Anterior cingulate cortex (tissue), 58 donors: ENCODE data around the gene ULK4.

ENCODE experiments used
- DNase-seq, 58 donors: peaks; one replicate each; lab custom pipeline; 2025; lab: John Stamatoyannopoulos, UW

ULK4 gene

DNA sequence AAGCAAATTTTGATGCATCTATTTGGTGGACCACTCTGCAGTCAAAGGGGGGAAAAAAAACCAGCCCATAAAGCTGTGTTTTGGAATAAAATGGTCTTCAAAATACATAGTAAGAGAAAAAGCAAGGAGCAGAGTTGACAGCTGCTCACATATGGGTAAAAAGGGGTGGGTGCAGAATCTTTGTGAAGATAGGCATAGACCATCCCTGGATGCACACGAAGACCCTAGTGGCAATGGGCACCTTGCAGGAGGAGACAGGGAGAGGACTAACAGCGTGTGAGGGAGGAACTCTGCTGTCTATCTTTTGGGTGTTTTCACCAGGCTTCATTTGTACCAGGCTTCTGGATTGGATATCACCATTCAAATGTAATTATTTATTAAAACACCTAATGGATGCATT, 718.7 kb downstream of the ULK4 start:
- DNase-seq: no peak

DNA sequence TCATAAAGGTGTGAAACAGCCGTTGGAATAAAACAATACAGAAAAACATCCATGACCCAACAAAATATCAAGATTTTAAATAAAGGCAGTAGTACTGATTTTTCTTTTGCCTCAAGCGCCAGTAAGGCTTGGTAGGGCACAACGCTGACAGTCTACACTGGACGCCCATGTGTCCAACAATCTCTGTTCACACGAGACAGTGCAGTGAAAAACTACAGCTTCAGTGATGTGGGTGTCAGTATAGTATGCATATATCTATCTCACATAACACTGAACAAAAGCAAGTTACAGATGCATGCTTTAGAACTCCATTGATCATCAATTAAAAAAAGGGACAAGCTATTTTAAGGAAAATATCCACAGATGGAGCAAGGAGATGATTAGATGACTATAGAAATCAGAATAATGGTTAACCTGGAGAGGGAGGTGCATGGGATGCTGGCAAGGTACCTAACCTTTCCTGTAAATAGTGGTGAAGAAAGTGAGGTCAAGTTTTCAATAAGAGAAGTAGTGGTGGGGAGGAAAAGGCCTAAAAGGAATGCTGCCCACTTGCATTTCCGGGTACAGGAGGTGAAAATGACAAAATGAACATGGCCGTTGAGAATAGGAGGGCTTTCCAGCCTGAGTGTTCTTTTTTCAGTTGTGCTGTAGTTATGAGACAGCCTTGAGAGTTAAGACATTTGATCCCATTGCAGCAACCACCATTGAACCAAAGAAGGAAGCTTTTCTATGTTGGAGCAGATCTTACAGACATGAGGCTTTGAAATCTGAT, 719.9 kb downstream of the ULK4 start:
- no peak for DNase-seq

DNA sequence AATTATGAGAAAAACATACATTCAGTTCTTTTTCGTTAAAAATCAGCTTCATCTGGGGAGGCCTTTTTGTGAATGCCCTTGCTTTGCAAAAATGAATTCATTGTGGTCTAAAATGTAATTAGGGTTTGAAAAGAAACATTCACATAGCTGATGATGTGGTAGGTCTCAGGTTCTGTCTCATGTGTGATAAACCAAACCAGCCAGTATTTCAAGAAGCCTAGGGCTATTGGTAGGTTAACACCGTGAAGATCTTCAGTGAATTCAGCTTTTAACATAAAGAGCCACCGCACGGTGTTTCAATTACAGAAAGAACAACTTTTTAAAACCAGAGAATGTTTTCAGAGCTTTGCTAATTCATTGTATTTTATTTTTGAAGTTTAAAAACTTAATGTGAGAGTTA, 720.7 kb downstream of the ULK4 start:
- DNase-seq: no peak

DNA sequence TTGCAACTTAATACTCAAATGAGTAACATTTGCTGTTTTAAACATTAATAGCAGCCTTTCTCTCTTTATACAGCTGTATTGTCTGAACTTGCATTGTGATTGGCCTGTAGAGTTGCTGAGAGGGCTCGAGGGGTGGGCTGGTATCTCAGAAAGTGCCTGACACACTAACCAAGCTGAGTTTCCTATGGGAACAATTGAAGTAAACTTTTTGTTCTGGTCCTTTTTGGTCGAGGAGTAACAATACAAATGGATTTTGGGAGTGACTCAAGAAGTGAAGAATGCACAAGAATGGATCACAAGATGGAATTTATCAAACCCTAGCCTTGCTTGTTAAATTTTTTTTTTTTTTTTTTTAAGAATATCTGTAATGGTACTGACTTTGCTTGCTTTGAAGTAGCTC, 722.3 kb downstream of the ULK4 start:
- DNase-seq: no peak

DNA sequence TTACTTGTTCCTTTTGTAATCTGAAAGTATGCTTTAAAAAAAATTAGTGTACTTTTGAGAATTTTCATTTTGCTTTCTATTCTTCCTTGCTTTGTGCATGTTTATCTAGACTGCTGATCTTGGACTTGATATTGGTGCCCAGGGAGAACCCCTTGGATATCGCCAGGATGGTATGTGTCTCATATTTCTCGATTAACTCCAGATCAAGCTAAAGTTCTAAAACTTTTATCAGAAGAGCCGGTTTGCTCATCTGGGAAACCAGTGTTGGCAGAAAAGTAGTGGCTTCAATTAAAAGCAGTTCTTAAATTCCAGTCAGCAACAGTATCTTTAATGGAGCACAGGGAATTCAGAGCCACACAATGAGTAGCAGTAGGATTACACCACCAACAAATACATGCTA, 724.0 kb downstream of the ULK4 start:
- DNase-seq: no peak

- DNase-seq: no peak
Observed at GRCh38 chr3:41236228-41236627, 725.7 kb downstream of the ULK4 start.

GRCh38 chr3:41234823-41235721, 726.8 kb downstream of the ULK4 start:
- peak in 2 of 58 donors; percentile 11 to 20 for DNase-seq

DNA sequence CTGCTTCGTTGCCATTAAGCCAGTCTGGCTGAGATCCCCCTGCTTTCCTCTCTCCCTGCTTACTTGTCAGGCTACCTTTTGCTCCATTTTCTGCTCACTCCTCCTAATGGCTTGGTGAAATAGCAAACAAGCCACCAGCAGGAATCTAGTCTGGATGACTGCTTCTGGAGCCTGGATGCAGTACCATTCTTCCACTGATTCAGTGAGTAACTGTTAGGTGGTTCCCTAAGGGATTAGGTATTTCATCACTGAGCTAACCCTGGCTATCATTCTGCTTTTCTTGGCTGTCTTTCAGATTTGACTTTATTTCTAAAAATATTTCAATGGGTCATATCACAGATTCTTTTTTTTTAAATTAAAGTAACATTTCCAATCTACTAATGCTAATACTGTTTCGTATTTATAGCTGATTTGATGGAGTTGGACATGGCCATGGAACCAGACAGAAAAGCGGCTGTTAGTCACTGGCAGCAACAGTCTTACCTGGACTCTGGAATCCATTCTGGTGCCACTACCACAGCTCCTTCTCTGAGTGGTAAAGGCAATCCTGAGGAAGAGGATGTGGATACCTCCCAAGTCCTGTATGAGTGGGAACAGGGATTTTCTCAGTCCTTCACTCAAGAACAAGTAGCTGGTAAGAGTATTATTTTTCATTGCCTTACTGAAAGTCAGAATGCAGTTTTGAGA, 737.6 kb downstream of the ULK4 start:
- no peak for DNase-seq

GRCh38 chr3:41223691-41224090, 738.2 kb downstream of the ULK4 start:
- no peak for DNase-seq

GRCh38 chr3:41223078-41223477, 738.8 kb downstream of the ULK4 start:
- DNase-seq: no peak

- DNase-seq: no peak
Observed at GRCh38 chr3:41222501-41222900, 739.4 kb downstream of the ULK4 start.

DNA sequence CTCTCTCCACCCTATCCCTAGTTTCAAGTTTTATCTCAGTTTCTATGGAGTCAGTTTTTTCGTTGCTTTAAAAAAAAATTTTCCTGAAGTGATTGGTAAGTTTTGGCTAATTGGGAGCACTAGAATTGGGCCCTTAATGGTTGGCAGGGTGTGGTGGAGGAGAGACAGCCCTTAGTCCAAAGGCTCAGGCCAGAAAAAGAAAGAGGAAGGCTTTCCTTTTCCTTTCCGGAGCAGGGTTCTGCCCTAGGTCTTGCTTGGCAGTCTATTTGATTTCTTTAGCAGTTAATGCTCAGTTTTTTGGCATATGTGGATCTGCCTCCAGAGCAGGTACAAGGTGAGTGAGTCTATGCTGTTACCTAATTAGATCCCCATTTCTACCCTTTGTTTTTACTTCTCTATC, 739.9 kb downstream of the ULK4 start:
- DNase-seq: no peak

DNA sequence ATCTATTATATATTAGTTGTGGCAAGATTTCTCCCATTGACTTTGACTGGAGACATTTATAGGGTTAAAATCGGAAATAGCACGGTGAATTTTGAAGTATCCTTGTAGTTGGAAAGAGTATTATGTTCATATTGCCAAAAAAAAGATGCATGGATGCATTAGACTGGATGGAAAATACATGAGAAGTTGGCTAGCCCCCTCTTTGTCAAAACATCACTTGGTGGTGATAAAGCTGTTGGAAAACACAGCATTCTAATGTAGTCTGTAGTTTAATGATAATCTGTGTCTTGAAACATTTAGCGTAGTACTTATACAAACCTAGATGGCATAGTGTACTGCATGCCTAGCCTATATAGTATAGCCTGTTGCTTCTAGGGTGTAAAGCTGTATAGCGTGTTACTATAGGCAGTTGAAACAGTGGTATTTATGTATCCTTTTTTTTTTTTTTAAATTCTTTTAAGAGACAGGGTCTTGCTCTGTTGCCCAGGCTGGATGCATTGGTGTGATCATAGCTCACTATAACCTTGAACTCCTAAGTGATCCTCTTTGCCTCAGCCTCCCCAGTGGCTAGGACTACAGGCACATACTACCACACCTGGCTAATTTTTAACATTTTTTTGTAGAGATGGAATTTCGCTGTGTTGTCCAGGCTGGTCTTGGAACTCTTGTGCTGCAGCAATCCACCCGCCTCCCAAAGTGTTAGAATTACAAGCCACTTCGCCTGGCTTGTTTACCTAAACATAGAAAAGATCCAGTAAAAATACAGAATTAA, 740.8 kb downstream of the ULK4 start:
- DNase-seq: no peak

GRCh38 chr3:41219424-41219823, 742.5 kb downstream of the ULK4 start:
- DNase-seq: no peak

DNA sequence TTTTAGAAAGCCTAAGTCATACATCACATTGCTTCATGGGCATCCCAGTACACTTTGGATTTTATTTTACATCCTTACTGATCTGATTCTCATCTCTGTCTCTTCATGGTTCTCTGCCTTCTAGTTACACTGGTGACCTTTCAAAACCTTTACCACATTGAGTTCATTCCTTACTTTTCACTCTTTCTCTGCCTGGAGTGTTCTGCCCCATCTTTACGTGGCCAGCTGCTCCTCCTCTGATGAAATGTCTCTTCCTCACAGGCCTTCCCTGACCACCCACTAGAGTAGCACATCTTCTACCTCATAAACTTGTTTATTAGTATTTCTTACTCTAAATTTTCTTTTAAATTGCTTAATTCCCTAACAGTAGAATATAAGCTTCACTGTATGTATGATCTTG, 744.9 kb downstream of the ULK4 start:
- no peak for DNase-seq

- DNase-seq: no peak
Observed at GRCh38 chr3:41216422-41216821, 745.5 kb downstream of the ULK4 start.

- DNase-seq: no peak
Observed at GRCh38 chr3:41213588-41213987, 748.3 kb downstream of the ULK4 start.

DNA sequence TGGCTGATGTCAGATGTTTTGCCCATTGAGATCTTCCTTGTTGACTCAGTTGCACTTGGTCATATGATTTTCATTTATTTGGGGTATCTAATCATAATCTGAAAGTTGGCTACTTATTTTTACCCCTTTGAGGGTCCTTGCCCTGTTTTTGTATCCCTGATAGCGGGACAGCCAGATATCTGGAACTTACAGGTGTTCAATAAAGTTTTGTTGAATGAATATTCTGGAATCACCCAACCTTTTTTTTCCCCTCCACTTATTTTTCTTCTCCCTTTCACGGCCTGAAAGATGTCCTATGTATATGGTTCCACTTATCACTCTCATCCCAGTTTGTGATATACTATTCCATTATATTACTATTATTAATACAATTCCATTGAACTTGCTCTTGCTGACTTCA, 749.8 kb downstream of the ULK4 start:
- no peak for DNase-seq

GRCh38 chr3:41210966-41211365, 750.9 kb downstream of the ULK4 start:
- no peak for DNase-seq

- DNase-seq: no peak
Observed at GRCh38 chr3:41209646-41210045, 752.3 kb downstream of the ULK4 start.
